Transverse colon (tissue), 4 donors: ENCODE results near the gene NDUFC2. TPM values are rescaled to one million over a fixed set of nuclear protein-coding genes. Genes with fewer than 3 reads are reported as not detected.
"Not testable (repeated sequence)": the region's sequence is repeated elsewhere in the genome, so short reads cannot be mapped to it uniquely, and the experiment has no call there.

Experiments used
- DNase-seq: peaks from one replicate; pipeline ENCODE4 v3.0.0-alpha.2; 2019
- H3K27ac ChIP-seq, 4 donors: fragments of 200-600 bp; sonication (generic); 2 replicates each; pipeline ENCODE4 v1.5.1; 2016 to 2018; ENCODE audit warnings: inconsistent platforms in 4 of 4
- H3K27me3 ChIP-seq: fragments of 200-600 bp; sonication (generic); 2 replicates; pipeline ENCODE4 v1.5.1; 2017; ENCODE audit warnings: inconsistent platforms
- H3K36me3 ChIP-seq, 4 donors: fragments of 200-600 bp; sonication (generic); 2 replicates each; pipeline ENCODE4 v1.5.1; 2017 to 2019; ENCODE audit warnings: inconsistent platforms in 4 of 4
- H3K4me1 ChIP-seq, 4 donors: fragments of 200-600 bp; sonication (generic); 2 replicates each; pipeline ENCODE4 v1.5.1; 2017 to 2020; ENCODE audit warnings: inconsistent platforms in 4 of 4
- H3K4me3 ChIP-seq, 4 donors: fragments of 200-600 bp; sonication (generic); 1 replicate in 1 of 4; 2 replicates in 3 of 4; pipeline versions ENCODE4 v1.5.1 to v1.6.1; 2017 to 2019; ENCODE audit warnings: inconsistent platforms in 4 of 4
- H3K9me3 ChIP-seq, 2 donors: fragments of 200-600 bp; sonication (generic); 2 replicates each; pipeline ENCODE4 v1.5.1; 2017 to 2019; ENCODE audit warnings: inconsistent platforms in 2 of 2
- CTCF ChIP-seq, 5 experiments: fragments of 200-600 bp in 3 of 5; fragments of 450-650 bp in 2 of 5; sonication (generic) in 3 of 5; IDR thresholded peaks; 1 replicate in 2 of 5; 2 replicates in 3 of 5; pipeline ENCODE4 v1.5.1; 2016 to 2017; ENCODE audit warnings: antibody characterized with exemption in 5 of 5, inconsistent platforms in 3 of 5, mild to moderate bottlenecking in 2 of 5, moderate library complexity in 1 of 5
- EP300 ChIP-seq: sonication (generic); formaldehyde crosslinking; IDR thresholded peaks from one replicate; pipeline ENCODE4 v1.6.1; 2017; ENCODE audit warnings: antibody characterized with exemption, low read depth
- POLR2A ChIP-seq: fragments of 450-650 bp; IDR thresholded peaks from one replicate; pipeline ENCODE4 v1.6.1; 2016; ENCODE audit warnings: antibody characterized with exemption, mild to moderate bottlenecking, moderate library complexity
- POLR2AphosphoS5 ChIP-seq, 3 donors: sonication (generic); formaldehyde crosslinking; IDR thresholded peaks; one replicate each; pipeline ENCODE4 v1.6.1; 2016; ENCODE audit warnings: antibody characterized with exemption in 3 of 3
- WGBS, 2 donors: methylation state at CpG; one replicate each; pipeline ENCODE4 v1.1.5; 2018; ENCODE audit warnings: low coverage in 1 of 2; 5-methylcytosine and 5-hydroxymethylcytosine counted together
- in situ Hi-C, 4 donors: fragments of 200-750 bp; cut with MboI; loops; one replicate each; pipeline versions ENCODE4 v1.15.0 to v1.15.1; 2017; ENCODE audit warnings: low sequenced_read_pairs in 3 of 4, low pct_ligation_motif_present in 1 of 4, low pct_unique_long_range_greater_than_20kb in 1 of 4
- intact Hi-C: fragments of 100-400 bp; cut with DNase I; formaldehyde crosslinking; loops from one replicate; pipeline ENCODE4 v1.15.1; 2023; ENCODE audit warnings: low total_unique reads
- total RNA-seq, 4 donors: library from RNA; depleted of rRNA; stranded (reverse); fragments of >200 nt; gene quantifications; one replicate each; pipeline ENCODE4 v1.1.0, GENCODE V29; 2016

The NDUFC2 gene
- total RNA-seq, 4 donors from 2014 or later: 6.0 to 123 (median 68.4) TPM

GRCh38 chr11:78080818-78081495 is 1.3 kb upstream of the NDUFC2 start:
- Histone ChIP-seq H3K4me1 (peaks cover 10 to 34% (median 21%) of the 10 kb centered on the region in 4 donors), H3K4me3 (no peak overlapping the region), H3K36me3 (no peaks in the 10 kb centered on the region), H3K27ac (peak overlapping the region in 1 of 4 donors; percentile 92), H3K27me3 (no peaks in the 10 kb centered on the region), H3K9me3 (no peaks in the 10 kb centered on the region)
- DNase-seq: no peak
- TF ChIP-seq CTCF (IDR thresholded peaks at IDR 0.05) (no peak), EP300 (no peak), POLR2A (no peak), POLR2AphosphoS5 (IDR thresholded peaks at IDR 0.05) (no peak)
- in situ Hi-C loops (no loop called here), intact Hi-C loops (no loop called here)
- WGBS, 2 donors: 79% methylated on average over 9 to 11 of the region's 11 CpGs

GRCh38 chr11:78080084-78080817 is 589 bp upstream of the NDUFC2 start:
- Histone ChIP-seq H3K27me3 (no peaks in the 10 kb centered on the region), H3K9me3 (no peaks in the 10 kb centered on the region), H3K4me1 (peaks cover 15 to 41% (median 22%) of the 10 kb centered on the region in 4 donors), H3K27ac (peak overlapping the region; percentile 77 to 92 (median 85)), H3K4me3 (peak overlapping the region; percentile 47 to 93 (median 78)), H3K36me3 (no peaks in the 10 kb centered on the region)
- no peak for DNase-seq
- in situ Hi-C loops (no loop called here), intact Hi-C loops (no loop called here)
- 58 to 61% methylated on average over 13 to 23 of the region's 23 CpGs for WGBS, 2 donors
- TF ChIP-seq POLR2AphosphoS5 (IDR thresholded peaks at IDR 0.05): no peak
- TF ChIP-seq CTCF (IDR thresholded peaks at IDR 0.05): peak in 1 of 5 experiments; percentile 35

- intact Hi-C loops: no loop called here
- 20 to 38% methylated on average over 1 to 21 of the region's 21 CpGs for WGBS, 2 donors
- TF ChIP-seq CTCF (IDR thresholded peaks at IDR 0.05) (no peak), EP300 (no peak), POLR2AphosphoS5 (IDR thresholded peaks at IDR 0.05) (no peak), POLR2A (no peak)
- DNase-seq: no peak
- H3K4me1 ChIP-seq: peaks cover 15 to 48% (median 23%) of the 10 kb centered on the region in 4 donors
- H3K36me3 ChIP-seq: no peaks in the 10 kb centered on the region
- H3K9me3 ChIP-seq: no peaks in the 10 kb centered on the region
- H3K27me3 ChIP-seq: no peaks in the 10 kb centered on the region
- peak overlapping the region in 3 of 4 donors; percentile 84 to 92 (median 86) for H3K27ac ChIP-seq
- peak overlapping the region; percentile 47 to 93 (median 78) for H3K4me3 ChIP-seq
- in situ Hi-C loops: no loop called here
Observed at GRCh38 chr11:78078218-78079167, 1.2 kb downstream of the NDUFC2 start.

- DNase-seq, H3K27me3 ChIP-seq, H3K9me3 ChIP-seq, H3K36me3 ChIP-seq, H3K27ac ChIP-seq, in situ Hi-C loops, intact Hi-C loops: not testable (repeated sequence)
- Histone ChIP-seq H3K4me3 (peak overlapping the region in 1 of 4 donors; percentile 93), H3K4me1 (peaks cover 15 to 48% (median 23%) of the 10 kb centered on the region in 4 donors)
- WGBS, 2 donors: 60 to 74% methylated on average over 1 to 4 of the region's 4 CpGs
Observed at GRCh38 chr11:78077592-78077991, 2.1 kb downstream of the NDUFC2 start.
